Fibroblast of mammary gland (primary cell): ENCODE data around the gene BIRC3.
A peak's percentile ranks its signal among the peaks of the same experiment; 100 is the strongest.

Experiments
- DNase-seq: peaks from one replicate; pipeline ENCODE4 v3.0.0-alpha.2; 2010; ENCODE audit warnings: low read depth
- H3K4me3 ChIP-seq: 2 replicates; pipeline ENCODE4 v1.5.1; 2011; ENCODE audit warnings: low read depth, mild to moderate bottlenecking, low read length, moderate library complexity; ENCODE audit not compliant: control insufficient read depth
- CTCF ChIP-seq: conservative IDR thresholded peaks from 2 replicates; pipeline ENCODE4 v1.5.1; 2011; ENCODE audit warnings: low read depth, low read length, inconsistent platforms; ENCODE audit not compliant: control insufficient read depth, insufficient read depth

The BIRC3 gene

GRCh38 chr11:102274628-102275027 is 42.7 kb upstream of the BIRC3 start:
- no peak for DNase-seq
- no peak overlapping the region for H3K4me3 ChIP-seq
- TF ChIP-seq CTCF, result no peak

- no peak overlapping the region for H3K4me3 ChIP-seq
- DNase-seq, result peak; percentile 55
- no peak for TF ChIP-seq CTCF
Measured at GRCh38 chr11:102276362-102276761, 40.9 kb upstream of the BIRC3 start.

GRCh38 chr11:102276783-102277182 is 40.5 kb upstream of the BIRC3 start:
- no peak for TF ChIP-seq CTCF
- H3K4me3 ChIP-seq, result no peak overlapping the region
- peak; percentile 56 for DNase-seq

- TF ChIP-seq CTCF, result peak; percentile 44
- peak; percentile 68 for DNase-seq
- H3K4me3 ChIP-seq, result peak overlapping the region; percentile 26
Measured at GRCh38 chr11:102279641-102280170, 37.6 kb upstream of the BIRC3 start.

- no peak for DNase-seq
- H3K4me3 ChIP-seq, result no peak overlapping the region
- no peak for TF ChIP-seq CTCF
Measured at GRCh38 chr11:102280245-102280833, 36.9 kb upstream of the BIRC3 start.

GRCh38 chr11:102283116-102283485 is 34.2 kb upstream of the BIRC3 start:
- TF ChIP-seq CTCF, result no peak
- no peak overlapping the region for H3K4me3 ChIP-seq
- DNase-seq, result no peak

- no peak for DNase-seq
- H3K4me3 ChIP-seq, result no peak overlapping the region
- no peak for TF ChIP-seq CTCF
Measured at GRCh38 chr11:102284008-102284407, 33.3 kb upstream of the BIRC3 start.
